ENCODE data around the gene SLC38A6.

- TF ChIP-seq, protein P1, sequence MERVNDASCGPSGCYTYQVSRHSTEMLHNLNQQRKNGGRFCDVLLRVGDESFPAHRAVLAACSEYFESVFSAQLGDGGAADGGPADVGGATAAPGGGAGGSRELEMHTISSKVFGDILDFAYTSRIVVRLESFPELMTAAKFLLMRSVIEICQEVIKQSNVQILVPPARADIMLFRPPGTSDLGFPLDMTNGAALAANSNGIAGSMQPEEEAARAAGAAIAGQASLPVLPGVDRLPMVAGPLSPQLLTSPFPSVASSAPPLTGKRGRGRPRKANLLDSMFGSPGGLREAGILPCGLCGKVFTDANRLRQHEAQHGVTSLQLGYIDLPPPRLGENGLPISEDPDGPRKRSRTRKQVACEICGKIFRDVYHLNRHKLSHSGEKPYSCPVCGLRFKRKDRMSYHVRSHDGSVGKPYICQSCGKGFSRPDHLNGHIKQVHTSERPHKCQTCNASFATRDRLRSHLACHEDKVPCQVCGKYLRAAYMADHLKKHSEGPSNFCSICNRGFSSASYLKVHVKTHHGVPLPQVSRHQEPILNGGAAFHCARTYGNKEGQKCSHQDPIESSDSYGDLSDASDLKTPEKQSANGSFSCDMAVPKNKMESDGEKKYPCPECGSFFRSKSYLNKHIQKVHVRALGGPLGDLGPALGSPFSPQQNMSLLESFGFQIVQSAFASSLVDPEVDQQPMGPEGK (CRISPR knock-in tag; IDR thresholded peaks at IDR 0.05; ENCODE audit: borderline replicate concordance) = no peak
- no peak for TF ChIP-seq ARNTL (CRISPR knock-in tag; IDR thresholded peaks at IDR 0.05; ENCODE audit: borderline replicate concordance, low read depth)
- peak; percentile 31; the same call in 1 of the 2 replicates for TF ChIP-seq ZFP30 (CRISPR knock-in tag; IDR thresholded peaks at IDR 0.05)
- TF ChIP-seq TOX (CRISPR knock-in tag; IDR thresholded peaks at IDR 0.05; ENCODE audit: borderline replicate concordance) = no peak
- TF ChIP-seq ZNF565 (CRISPR knock-in tag; conservative IDR thresholded peaks at IDR 0.05; ENCODE audit: low read depth) = no peak
- no peak for TF ChIP-seq TCF4 (CRISPR knock-in tag; IDR thresholded peaks at IDR 0.05; ENCODE audit: borderline replicate concordance)
- no peak for TF ChIP-seq SNAI2 (CRISPR knock-in tag; IDR thresholded peaks at IDR 0.05)
- no peak for TF ChIP-seq ESRRG (CRISPR knock-in tag; IDR thresholded peaks at IDR 0.05)
- TF ChIP-seq BACH2 (CRISPR knock-in tag; IDR thresholded peaks at IDR 0.05; ENCODE audit: borderline replicate concordance) = no peak
Observed at GRCh38 chr14:60980811-60981632, at the start of gene SLC38A6, which contains the start of gene TRMT5.

All from SK-N-SH treated with all-trans-retinoic acid at 6 μM for 48 hours (cell line).